Measurements from ENCODE around the gene ALDH5A1. TPM values are rescaled to one million over a fixed set of nuclear protein-coding genes. Genes with fewer than 3 reads are reported as not detected.
"Not testable (repeated sequence)": the region's sequence is repeated elsewhere in the genome, so short reads cannot be mapped to it uniquely, and the experiment has no call there.

The ALDH5A1 gene
- total RNA-seq, 4 donors from 2014 or later = 1.5 to 3.4 (median 3.1) TPM

DNA sequence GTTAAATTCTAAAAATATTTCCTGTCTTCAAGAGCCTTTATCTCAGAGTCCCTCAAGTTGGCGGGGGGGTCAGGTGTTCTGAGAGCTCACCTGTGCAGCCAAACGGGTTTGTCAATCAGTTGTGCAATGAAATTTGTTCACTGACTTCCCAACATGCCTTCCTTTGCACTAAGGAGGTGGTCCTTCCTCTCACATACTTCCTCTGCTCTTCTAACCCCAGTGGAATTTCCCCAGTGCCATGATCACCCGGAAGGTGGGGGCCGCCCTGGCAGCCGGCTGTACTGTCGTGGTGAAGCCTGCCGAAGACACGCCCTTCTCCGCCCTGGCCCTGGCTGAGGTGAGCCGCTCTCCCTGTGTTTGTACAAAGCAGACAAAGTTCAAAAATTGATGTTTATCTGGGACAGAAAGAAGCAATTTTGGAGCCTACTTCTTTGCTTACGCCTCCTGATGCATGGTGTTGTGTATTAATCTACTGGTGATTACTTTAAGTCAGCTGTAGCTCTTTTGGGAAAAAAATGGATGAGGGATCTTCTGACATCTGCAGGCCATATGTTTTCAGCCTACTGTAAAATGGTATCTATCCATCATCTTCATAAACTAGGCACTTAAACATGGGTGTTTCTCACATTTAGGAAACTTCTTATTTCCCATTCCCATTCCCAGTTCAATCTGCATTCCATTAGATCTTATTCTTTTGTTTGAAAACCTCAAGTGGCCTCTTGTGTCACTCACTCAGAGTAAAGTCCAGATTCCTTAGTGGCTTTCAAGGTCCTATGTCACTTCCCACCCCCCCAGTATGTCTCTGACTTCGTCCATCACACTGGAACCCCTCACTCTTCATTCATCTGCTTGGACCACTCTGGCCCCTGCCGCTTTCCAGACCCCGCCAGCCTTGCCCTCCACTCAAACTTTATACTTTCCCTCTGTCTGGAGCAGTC, 10.1 kb downstream of the ALDH5A1 start:
- TF ChIP-seq, protein P1, sequence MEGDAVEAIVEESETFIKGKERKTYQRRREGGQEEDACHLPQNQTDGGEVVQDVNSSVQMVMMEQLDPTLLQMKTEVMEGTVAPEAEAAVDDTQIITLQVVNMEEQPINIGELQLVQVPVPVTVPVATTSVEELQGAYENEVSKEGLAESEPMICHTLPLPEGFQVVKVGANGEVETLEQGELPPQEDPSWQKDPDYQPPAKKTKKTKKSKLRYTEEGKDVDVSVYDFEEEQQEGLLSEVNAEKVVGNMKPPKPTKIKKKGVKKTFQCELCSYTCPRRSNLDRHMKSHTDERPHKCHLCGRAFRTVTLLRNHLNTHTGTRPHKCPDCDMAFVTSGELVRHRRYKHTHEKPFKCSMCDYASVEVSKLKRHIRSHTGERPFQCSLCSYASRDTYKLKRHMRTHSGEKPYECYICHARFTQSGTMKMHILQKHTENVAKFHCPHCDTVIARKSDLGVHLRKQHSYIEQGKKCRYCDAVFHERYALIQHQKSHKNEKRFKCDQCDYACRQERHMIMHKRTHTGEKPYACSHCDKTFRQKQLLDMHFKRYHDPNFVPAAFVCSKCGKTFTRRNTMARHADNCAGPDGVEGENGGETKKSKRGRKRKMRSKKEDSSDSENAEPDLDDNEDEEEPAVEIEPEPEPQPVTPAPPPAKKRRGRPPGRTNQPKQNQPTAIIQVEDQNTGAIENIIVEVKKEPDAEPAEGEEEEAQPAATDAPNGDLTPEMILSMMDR (IDR thresholded peaks at IDR 0.05) = no peak
- no peak for TF ChIP-seq POLR2A (IDR thresholded peaks at IDR 0.05)
- TF ChIP-seq EP300 (IDR thresholded peaks at IDR 0.05) = no peak
- TF ChIP-seq POLR2AphosphoS5 (IDR thresholded peaks at IDR 0.05) = no peak
- H3K27ac ChIP-seq = no peak overlapping the region
- no peaks in the 10 kb centered on the region for H3K9me3 ChIP-seq
- WGBS, 2 donors (ENCODE audit: low coverage in 1 of 2) = 86 to 93% methylated on average over 5 to 9 of the region's 14 CpGs
- H3K4me1 ChIP-seq = no peaks in the 10 kb centered on the region
- peaks cover 0 to 74% of the 10 kb centered on the region in 2 donors for H3K36me3 ChIP-seq
- no peak for ATAC-seq
- no peak overlapping the region for H3K4me3 ChIP-seq
- no peaks in the 10 kb centered on the region for H3K27me3 ChIP-seq

- Histone ChIP-seq H3K4me3 (no peak overlapping the region), H3K36me3 (peaks cover 0 to 80% of the 10 kb centered on the region in 2 donors), H3K4me1 (no peaks in the 10 kb centered on the region), H3K27me3 (no peaks in the 10 kb centered on the region), H3K27ac (no peak overlapping the region), H3K9me3 (no peaks in the 10 kb centered on the region)
- TF ChIP-seq, protein P1 (IDR thresholded peaks at IDR 0.05) = no peak
- TF ChIP-seq EP300 (IDR thresholded peaks at IDR 0.05) (no peak), POLR2AphosphoS5 (IDR thresholded peaks at IDR 0.05) (no peak), POLR2A (IDR thresholded peaks at IDR 0.05) (no peak)
- no peak for ATAC-seq
- 87 to 88% methylated on average over 2 to 3 of the region's 3 CpGs for WGBS, 2 donors (ENCODE audit: low coverage in 1 of 2)
Observed at GRCh38 chr6:24506814-24507520, 12.2 kb downstream of the ALDH5A1 start.

- H3K27ac ChIP-seq, ATAC-seq, H3K4me3 ChIP-seq, H3K4me1 ChIP-seq, H3K27me3 ChIP-seq, H3K9me3 ChIP-seq: not testable (repeated sequence)
- 56 to 72% methylated on average over 4 to 5 of the region's 6 CpGs for WGBS, 2 donors (ENCODE audit: low coverage in 1 of 2)
- peaks cover 0 to 68% of the 10 kb centered on the region in 2 donors for H3K36me3 ChIP-seq
Observed at GRCh38 chr6:24511976-24512375, 17.2 kb downstream of the ALDH5A1 start.

- ATAC-seq = no peak
- H3K4me1 ChIP-seq = peaks cover 0 to 14% (median 0%) of the 10 kb centered on the region in 3 donors
- WGBS, 2 donors (ENCODE audit: low coverage in 1 of 2) = 88 to 96% methylated on average over 3 to 4 of the region's 4 CpGs
- no peaks in the 10 kb centered on the region for H3K27me3 ChIP-seq
- H3K4me3 ChIP-seq = no peak overlapping the region
- TF ChIP-seq, protein P1 (IDR thresholded peaks at IDR 0.05) = no peak
- TF ChIP-seq EP300 (IDR thresholded peaks at IDR 0.05) (no peak), POLR2A (IDR thresholded peaks at IDR 0.05) (no peak), POLR2AphosphoS5 (IDR thresholded peaks at IDR 0.05) (no peak)
- H3K36me3 ChIP-seq = peaks cover 0 to 52% of the 10 kb centered on the region in 2 donors
- no peaks in the 10 kb centered on the region for H3K9me3 ChIP-seq
- H3K27ac ChIP-seq = no peak overlapping the region
Observed at GRCh38 chr6:24513602-24514001, 18.8 kb downstream of the ALDH5A1 start.

- 61 to 66% methylated on average over 3 to 4 of the region's 4 CpGs for WGBS, 2 donors (ENCODE audit: low coverage in 1 of 2)
- peak overlapping the region in 3 of 4 donors; percentile 22 to 57 (median 41) for H3K27ac ChIP-seq
- peak; percentile 62 for ATAC-seq
- no peak overlapping the region for H3K4me3 ChIP-seq
- TF ChIP-seq, protein P1 (IDR thresholded peaks at IDR 0.05) = no peak
- no peak for TF ChIP-seq EP300 (IDR thresholded peaks at IDR 0.05)
- no peak for TF ChIP-seq POLR2AphosphoS5 (IDR thresholded peaks at IDR 0.05)
- TF ChIP-seq POLR2A (IDR thresholded peaks at IDR 0.05) = no peak
- peaks cover 0 to 31% of the 10 kb centered on the region in 2 donors for H3K36me3 ChIP-seq
- no peaks in the 10 kb centered on the region for H3K27me3 ChIP-seq
- peaks cover 0 to 14% (median 0%) of the 10 kb centered on the region in 3 donors for H3K4me1 ChIP-seq
- no peaks in the 10 kb centered on the region for H3K9me3 ChIP-seq
Observed at GRCh38 chr6:24517659-24518543, 23.1 kb downstream of the ALDH5A1 start.

All from gastroesophageal sphincter (tissue), 4 donors.